Peyer's patch (tissue), 4 donors: Measurements from ENCODE around the gene EPM2AIP1.

Experiments
- CTCF ChIP-seq, 6 experiments: fragments of 450-650 bp in 4 of 6; fragments of 200-600 bp in 2 of 6; sonication (generic) in 1 of 6; IDR thresholded peaks; one replicate each; pipeline ENCODE4 v1.5.1; 2017 to 2019; ENCODE audit warnings: antibody characterized with exemption in 6 of 6, mild to moderate bottlenecking in 3 of 6, moderate library complexity in 1 of 6
- POLR2A ChIP-seq, 2 donors: fragments of 450-650 bp; IDR thresholded peaks; one replicate each; pipeline ENCODE4 v1.5.1; 2017; ENCODE audit warnings: antibody characterized with exemption in 2 of 2, mild to moderate bottlenecking in 2 of 2, moderate library complexity in 2 of 2

DNA sequence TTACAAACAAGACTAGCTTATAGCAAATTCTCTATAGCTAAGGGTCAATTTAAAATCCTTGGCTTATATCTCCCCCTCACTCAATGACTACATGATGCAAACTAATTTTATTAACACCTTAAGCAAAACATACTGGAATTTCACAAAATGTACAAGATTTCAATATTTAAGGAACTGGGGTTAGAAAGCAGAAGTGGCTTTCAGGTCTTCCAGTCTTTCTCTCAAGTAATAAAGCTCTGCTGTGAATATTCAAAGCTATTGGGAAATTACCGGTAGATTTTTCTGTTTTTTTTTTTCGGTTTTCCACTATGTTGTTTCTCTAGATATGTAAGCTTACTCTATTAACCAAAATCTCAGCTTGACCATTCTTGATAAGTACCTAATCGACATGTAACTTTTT, 3.9 kb downstream of the EPM2AIP1 start:
- TF ChIP-seq CTCF (IDR thresholded peaks at IDR 0.05) (no peak), POLR2A (IDR thresholded peaks at IDR 0.05) (no peak)
